Measurements from ENCODE around the gene MTCH1.

DNA sequence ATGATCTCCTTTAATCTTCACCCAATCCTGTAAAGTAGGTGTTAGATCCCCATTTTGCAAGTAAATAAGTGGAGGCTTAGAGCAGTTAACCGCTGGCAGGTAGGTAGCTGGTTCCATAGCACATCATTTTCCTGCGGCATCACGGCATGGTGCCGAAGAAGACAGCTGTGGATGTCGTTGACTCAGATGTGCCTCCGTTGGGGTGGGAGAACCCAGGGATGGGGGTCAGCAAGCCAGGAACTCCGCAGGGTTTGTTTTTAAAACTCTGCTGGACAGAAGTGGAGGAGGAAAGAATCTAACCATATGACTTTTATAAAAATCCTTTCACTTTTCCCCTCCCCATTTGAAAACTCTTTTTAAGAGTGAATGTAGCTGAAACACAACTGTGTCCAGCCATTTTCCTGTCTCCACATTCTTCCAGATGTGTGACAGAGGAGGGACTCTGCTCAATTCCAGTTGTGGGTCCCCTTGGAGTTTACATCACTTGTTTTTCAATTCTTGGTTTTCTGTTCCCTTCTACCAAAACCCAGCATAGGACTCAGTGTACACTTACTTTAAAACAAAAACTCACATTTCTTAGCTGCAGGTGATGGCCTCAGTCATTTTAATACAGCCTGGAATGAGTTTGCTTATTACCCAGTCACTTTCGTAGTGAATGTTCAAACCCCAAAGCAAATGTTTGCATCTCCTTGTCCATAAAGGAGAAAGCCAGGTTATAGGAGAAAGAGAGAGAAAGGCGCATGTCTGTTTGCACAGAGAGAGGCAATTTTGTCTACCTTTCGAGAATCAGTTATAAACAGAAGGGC is 59.1 kb downstream of the MTCH1 start:
- TF ChIP-seq, protein P1, sequence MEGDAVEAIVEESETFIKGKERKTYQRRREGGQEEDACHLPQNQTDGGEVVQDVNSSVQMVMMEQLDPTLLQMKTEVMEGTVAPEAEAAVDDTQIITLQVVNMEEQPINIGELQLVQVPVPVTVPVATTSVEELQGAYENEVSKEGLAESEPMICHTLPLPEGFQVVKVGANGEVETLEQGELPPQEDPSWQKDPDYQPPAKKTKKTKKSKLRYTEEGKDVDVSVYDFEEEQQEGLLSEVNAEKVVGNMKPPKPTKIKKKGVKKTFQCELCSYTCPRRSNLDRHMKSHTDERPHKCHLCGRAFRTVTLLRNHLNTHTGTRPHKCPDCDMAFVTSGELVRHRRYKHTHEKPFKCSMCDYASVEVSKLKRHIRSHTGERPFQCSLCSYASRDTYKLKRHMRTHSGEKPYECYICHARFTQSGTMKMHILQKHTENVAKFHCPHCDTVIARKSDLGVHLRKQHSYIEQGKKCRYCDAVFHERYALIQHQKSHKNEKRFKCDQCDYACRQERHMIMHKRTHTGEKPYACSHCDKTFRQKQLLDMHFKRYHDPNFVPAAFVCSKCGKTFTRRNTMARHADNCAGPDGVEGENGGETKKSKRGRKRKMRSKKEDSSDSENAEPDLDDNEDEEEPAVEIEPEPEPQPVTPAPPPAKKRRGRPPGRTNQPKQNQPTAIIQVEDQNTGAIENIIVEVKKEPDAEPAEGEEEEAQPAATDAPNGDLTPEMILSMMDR (IDR thresholded peaks at IDR 0.05), result no peak
- no peak for TF ChIP-seq POLR2A (IDR thresholded peaks at IDR 0.05)

Measured in Peyer's patch (tissue), 4 donors.